NCI-H128 (cell line): ENCODE results near the gene TTLL12.

Experiments
- DNase-seq: peaks from one replicate; lab custom pipeline; 2025; ENCODE audit not compliant: unreplicated experiment; lab: John Stamatoyannopoulos, UW

TTLL12 gene

DNA sequence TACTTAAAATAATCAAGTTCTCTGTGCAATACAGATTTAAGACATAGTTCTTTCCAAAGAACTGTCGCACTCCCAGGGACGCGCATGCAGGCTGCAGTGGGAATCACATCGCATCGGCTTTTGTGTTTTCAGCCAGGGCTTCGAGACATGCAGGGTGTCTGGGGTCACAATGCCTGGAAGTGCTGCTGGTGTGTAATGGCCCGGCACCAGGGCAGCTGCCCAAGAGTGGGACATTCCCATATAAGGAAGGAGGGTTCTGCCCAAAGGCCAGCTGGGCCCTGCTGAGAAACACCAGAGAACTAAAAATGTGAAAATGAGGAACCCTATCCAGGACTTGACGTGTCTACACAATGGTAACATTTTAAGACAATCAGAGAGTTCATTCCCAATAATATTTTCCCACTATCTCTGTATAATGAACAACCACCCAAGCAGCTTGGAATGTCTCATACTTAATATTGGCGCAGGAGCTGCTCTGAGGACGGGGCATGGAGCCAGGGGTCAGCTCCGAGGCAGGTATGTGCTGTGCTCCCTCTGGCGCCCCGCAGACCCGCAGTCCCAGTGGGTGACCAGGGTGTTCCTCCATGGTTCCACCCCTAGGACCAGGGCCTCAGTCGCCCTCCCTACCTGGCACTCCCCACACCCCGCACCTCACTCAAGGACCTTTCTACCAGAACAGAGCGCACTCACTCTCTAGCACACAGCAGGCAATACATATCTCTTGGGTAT is 55.0 kb downstream of the TTLL12 start:
- no peak for DNase-seq

DNA sequence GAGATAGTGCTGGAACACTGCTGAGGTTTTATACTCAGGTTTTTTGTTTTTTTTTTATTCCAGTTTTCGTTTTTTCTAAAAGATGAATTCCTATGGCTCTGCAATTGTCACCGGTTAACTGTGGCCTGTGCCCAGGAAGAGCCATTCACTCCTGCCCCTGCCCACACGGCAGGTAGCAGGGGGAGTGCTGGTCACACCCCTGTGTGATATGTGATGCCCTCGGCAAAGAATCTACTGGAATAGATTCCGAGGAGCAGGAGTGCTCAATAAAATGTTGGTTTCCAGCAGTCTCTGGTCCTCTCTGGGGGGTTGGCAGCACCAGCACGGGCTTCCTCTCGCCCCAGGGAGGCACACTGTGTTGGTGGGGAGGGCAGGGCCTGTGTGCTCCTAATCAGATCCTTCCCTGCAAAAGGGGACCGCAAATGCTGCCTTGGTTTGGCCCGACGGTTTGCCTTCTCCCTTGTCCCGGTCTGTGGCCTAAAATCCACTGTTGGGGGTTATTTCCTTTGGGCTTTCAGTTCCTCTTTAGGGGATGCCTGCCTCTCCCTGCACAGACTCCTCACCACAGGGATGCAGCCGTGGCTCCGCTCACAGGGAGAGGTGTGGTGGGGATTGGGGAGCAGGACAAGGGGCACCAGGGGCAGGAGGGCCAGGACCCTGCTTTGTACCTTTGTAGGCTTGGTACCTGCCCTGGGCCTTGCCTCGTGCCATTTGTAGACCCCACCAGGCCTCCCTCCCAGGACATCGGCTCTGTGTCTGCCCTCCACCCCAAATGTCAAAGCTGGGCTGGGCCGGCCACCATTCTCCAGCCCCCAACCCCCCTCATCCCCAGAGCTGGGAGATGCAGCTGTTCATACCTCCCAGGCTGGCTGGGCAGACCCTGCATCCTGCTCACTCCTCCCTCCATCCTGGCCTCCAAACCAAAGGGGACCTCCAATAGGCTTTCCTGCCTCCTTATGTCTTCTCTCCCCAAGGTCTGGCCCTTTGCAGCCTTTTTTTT is 57.2 kb downstream of the TTLL12 start:
- DNase-seq: no peak

DNA sequence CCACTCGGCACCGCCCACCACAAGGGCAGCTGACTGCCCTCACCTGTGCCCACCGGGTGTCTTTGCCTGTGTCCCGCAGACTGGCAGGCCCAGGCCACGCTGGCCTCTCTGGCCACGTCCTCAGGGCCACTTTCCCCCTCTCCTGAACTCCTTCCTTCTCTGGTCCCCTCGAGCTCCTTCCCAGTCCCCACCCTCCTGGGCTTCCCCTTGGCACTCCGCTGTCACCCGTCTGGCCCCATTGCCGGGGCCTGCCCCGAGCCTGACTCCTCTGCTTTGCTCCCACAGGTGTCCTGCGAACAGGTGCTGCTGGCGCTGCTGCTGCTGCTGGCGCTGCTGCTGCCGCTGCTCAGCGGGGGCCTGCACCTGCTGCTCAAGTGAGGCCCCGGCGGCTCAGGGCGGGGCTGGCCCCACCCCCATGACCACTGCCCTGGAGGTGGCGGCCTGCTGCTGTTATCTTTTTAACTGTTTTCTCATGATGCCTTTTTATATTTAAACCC is 58.0 kb downstream of the TTLL12 start:
- DNase-seq: no peak

DNA sequence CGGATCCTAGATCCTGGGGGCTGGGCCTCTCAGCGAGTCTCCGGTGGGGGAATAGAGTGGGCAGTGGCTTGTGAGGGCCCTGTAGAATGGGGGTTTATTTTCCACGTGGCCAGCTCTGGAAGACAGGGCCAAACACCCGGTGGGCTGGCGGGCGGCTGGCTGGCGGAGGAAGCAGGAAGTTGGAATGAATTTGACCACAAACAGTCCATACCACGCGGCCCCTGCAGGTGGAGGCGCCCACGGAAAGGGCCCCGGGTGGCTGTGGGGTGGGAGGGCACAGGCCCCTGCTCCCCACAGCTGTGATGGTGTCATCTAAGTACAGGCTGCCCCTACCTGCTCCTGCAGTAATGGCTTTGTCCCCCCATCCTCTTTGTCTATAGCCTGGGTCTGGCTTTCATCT is 58.8 kb downstream of the TTLL12 start:
- no peak for DNase-seq

DNA sequence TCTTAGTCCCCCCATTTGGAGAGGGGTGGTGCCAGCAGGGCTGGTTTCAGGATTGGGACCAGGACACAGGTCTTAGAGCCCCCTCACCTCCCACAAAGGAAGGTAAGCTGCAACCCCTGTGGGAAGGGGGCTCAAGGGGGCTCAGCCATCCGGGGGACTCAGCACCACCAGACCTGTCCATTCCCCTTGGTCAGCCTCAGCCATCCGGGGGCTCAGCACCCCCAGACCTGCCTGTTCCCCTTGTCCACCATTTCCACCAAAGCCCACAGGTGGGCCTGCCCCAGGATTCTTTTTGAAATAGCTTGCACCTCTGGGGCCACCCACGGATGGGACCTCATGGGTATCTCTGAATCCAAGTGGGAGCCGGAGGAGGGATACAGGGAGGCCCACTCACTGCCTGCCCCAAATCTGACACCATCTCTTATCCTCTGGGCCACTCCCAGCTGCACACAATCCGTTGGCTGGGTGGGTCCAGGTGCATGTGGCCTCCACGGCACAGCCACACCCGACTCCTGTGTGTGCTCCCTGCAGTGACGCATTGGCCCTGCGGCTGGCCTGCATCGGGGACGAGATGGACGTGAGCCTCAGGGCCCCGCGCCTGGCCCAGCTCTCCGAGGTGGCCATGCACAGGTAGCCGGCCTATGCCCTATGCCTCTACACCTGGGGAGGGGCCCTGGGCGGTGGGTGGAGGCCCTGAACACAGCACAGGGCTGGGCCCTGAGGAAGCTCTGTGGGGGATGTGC is 59.6 kb downstream of the TTLL12 start:
- DNase-seq: no peak

DNA sequence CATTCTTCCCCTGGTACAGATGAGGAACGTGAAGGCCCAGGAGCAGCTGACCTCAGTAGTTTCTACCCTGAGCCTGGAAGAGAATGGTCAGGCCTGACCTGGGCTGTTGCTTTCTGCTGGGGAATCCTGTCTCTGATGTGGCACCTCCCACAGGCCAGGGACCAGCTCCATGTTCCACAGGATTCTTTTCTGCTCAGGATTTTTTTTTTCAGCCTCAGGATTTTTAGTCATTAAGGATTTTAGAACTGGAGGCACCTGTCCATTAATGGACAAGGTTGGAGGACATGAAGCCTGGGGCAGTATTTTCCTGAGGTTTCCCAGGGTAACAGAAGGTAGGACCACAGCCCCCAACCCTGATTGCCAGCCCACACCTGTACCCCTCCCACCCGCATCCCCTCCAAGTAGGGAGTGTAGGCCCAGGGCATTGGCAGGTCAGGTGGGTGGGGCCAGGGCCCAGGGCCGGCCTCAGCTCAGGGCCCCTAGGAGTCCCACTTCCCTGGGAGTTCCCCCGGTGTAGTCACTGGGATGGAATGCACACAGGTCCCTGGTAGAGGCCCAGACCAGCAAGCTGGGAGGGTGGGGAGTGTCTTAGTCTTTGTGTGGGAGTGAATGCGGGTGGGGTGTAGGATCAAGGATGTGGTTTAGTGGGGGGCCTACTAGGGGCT is 60.3 kb downstream of the TTLL12 start:
- DNase-seq: no peak

DNA sequence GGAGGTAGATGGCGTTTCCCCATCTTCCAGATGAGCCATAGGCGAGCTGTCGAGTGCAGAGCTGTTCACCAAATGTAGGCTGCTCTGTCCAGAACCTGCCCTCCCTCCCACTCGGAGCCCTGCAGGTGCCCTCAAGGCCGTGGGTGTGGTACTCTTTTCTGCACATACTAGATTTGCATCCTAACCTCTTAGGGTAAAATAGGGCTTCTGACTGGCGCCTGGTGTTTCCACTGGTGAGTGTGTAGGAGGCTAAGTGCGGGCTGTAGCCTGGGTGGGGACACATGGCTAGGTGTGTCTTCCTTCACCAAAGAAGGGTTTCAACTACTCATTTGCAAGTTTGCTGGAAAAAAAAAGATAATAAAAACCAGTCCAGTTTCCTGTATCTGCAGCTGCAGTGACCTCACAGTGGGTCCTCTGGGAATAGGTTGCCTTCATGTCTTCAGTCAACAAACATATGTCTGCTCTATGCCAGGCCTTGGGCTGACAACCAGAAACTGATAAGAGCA is 67.9 kb downstream of the TTLL12 start:
- no peak for DNase-seq

DNA sequence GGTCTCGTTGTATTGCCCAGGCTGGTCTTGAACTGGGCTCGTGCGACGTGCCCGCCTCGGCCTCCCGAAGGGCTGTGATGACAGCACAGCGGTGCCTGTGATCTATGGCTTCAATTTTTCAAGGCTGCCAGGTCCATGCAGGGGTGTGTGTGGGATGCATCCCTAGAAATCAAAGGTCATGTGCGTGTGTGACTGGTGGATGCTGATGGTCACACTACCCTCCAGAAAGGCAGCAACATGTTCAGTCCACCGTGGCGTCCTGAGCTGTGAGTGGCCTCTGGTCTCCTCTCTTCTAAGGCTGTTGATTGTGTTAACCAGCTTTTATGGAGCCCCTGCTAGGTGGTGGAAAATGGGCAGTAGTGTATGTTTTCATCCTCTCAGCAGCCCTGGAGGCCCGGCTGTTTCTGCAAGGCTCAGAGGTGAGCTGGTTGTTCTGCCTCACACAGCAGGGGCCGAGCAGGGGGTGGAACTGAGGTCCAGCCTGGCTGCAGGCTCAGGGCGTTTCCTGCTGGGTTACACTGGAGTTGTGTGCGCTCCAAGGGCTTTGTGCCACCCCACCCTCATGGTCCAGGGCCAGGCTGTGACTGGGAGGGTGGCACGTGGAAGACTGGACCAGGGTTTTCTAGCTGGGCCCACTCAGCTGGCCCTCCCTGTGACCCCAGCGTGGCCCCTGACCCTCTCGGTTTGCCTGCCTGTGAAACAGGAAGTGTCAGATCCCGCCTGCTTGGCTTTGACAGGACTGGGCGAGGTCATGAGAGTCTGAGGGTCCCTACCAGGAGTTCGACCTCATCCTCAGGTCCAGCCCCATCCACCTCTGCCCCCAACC is 68.7 kb downstream of the TTLL12 start:
- DNase-seq: no peak

DNA sequence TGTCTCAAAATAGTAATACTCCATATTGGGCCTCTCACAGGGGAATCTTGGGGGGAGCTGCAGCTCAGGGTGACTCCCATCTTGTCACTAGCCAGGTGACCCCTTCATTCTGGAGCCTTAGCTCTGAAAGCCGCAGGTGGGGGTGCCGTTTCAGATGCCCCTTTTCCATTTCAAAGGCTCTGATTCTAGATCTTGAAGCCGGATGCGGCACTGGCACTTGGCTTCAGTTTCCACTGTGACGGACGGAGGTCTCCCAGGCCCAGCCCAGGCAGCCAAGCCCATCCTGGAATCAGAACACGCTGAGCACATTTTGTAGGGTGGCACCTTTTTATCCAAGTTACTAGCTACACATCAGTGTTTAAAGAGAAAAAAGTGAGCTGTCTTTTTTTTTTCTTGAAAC is 70.0 kb downstream of the TTLL12 start:
- no peak for DNase-seq
